GM12878 (cell line): ENCODE measurements around the gene PRKCZ. TPM values are rescaled to one million over a fixed set of nuclear protein-coding genes. Genes with fewer than 3 reads are reported as not detected.

Experiments used
- ATAC-seq: fragments of 200-7000 bp; cut with Tn5 transposase; 3 replicates; pipeline ENCODE4 v1.9.1; 2020; ENCODE audit warnings: mild to moderate bottlenecking, moderate library complexity
- BruUV-seq: library from RNA; stranded (reverse); fragments of 400-500 nt; replicated peaks from 2 replicates; lab custom pipeline; 2021; lab: Mats Ljungman, UMichigan
- CTCF ChIA-PET: fragments of 300-600 bp; sonication (Branson Sonifier 250); formaldehyde crosslinking; extraction: SDS; loops from one replicate; lab custom pipeline; 2021; ENCODE audit warnings: inconsistent platforms; lab: Yijun Ruan, JAX
- POLR2A ChIA-PET: fragments of 350-600 bp; formaldehyde crosslinking; extraction: SDS; loops from one replicate; lab custom pipeline; 2021; ENCODE audit warnings: inconsistent platforms; lab: Charles Lee
- RAD21 ChIA-PET: fragments of 300-600 bp; sonication (Branson Sonifier 250); formaldehyde crosslinking; loops from one replicate; lab custom pipeline; 2023; ENCODE audit warnings: antibody characterized with exemption; ENCODE audit not compliant: unreplicated experiment; lab: Charles Lee
- SMC1A ChIA-PET: fragments of 300-600 bp; sonication (Branson Sonifier 250); formaldehyde crosslinking; loops from one replicate; lab custom pipeline; 2023; ENCODE audit not compliant: unreplicated experiment, uncharacterized antibody; lab: Charles Lee
- DNase-seq: peaks from one replicate; pipeline ENCODE4 v3.0.0-alpha.2; 2011; ENCODE audit warnings: low read depth, low spot score
- FAIRE-seq: peaks from 3 replicates; lab custom pipeline; 2011; peaks lifted over from hg19 to GRCh38; lab: Jason Lieb, UNC
- H2AFZ ChIP-seq: 2 replicates; pipeline ENCODE4 v1.6.0; 2011; ENCODE audit warnings: low read depth, low read length, control low read depth; ENCODE audit not compliant: control insufficient read depth
- H3K27ac ChIP-seq: 2 replicates; pipeline ENCODE4 v1.5.1; 2011; ENCODE audit warnings: control low read depth; ENCODE audit not compliant: control insufficient read depth, insufficient read depth
- H3K27me3 ChIP-seq, 2 experiments: replicated peaks in 1 of 2; 2 replicates each; pipeline versions ENCODE4 v1.6.0 to v1.6.1; 2011; ENCODE audit warnings: low read length in 1 of 2; ENCODE audit not compliant: control insufficient read depth in 2 of 2, insufficient read depth in 2 of 2
- H3K36me3 ChIP-seq, 2 experiments: 2 replicates each; pipeline ENCODE4 v1.5.1; 2011; ENCODE audit warnings: low read length in 1 of 2; ENCODE audit not compliant: control insufficient read depth in 2 of 2, insufficient read depth in 2 of 2
- H3K4me1 ChIP-seq: 2 replicates; pipeline ENCODE4 v1.6.1; 2011; ENCODE audit warnings: mild to moderate bottlenecking, low read length, moderate library complexity, mixed read lengths; ENCODE audit not compliant: control insufficient read depth, insufficient read depth
- H3K4me2 ChIP-seq: 2 replicates; pipeline ENCODE4 v1.6.0; 2011; ENCODE audit warnings: control low read depth; ENCODE audit not compliant: control insufficient read depth, insufficient read depth
- H3K4me3 ChIP-seq: fragments of 200-600 bp; sonication (generic); 2 replicates; pipeline ENCODE4 v1.5.1; 2016
- H3K79me2 ChIP-seq: 2 replicates; pipeline ENCODE4 v1.6.0; 2011; ENCODE audit warnings: low read length; ENCODE audit not compliant: control insufficient read depth, insufficient read depth
- H3K9ac ChIP-seq: 2 replicates; pipeline ENCODE4 v1.8.0; 2011; ENCODE audit warnings: low read length, control low read depth, mixed read lengths; ENCODE audit not compliant: control insufficient read depth, insufficient read depth
- H3K9me3 ChIP-seq: replicated peaks from 3 replicates; pipeline ENCODE4 v1.5.1; 2011; ENCODE audit warnings: mild to moderate bottlenecking, low read length; ENCODE audit not compliant: control insufficient read depth, insufficient read depth
- H4K20me1 ChIP-seq: 2 replicates; pipeline ENCODE4 v1.6.0; 2011; ENCODE audit not compliant: control insufficient read depth, insufficient read depth
- SUZ12 ChIP-seq: fragments of 200-600 bp; sonication (generic); IDR thresholded peaks from one replicate; pipeline ENCODE4 v1.6.1; 2018; ENCODE audit warnings: antibody characterized with exemption, mild to moderate bottlenecking; ENCODE audit not compliant: unreplicated experiment
- WGBS: methylation state at CpG from one replicate; pipeline ENCODE4 v1.1.6; 2016; ENCODE audit warnings: low lambda C conversion rate; ENCODE audit not compliant: insufficient replicate concordance, insufficient coverage; ENCODE audit errors: missing lambda C conversion rate; 5-methylcytosine and 5-hydroxymethylcytosine counted together
- in situ Hi-C: fragments of 300-500 bp; cut with MboI; formaldehyde crosslinking; loops from 9 replicates; pipeline ENCODE4 v1.14.3; 2018; ENCODE audit warnings: mixed read lengths
- intact Hi-C: fragments of 100-400 bp; cut with micrococcal nuclease; formaldehyde crosslinking; loops from one replicate; pipeline ENCODE4 v1.14.2; 2022; ENCODE audit not compliant: unreplicated experiment
- polyA plus RNA-seq, 11 experiments: library from polyadenylated mRNA; depleted of rRNA in 4 of 11; unstranded in 6 of 11; stranded (reverse) in 5 of 11; fragments of >200 nt; fragmentation: Nextera tagmentation in 4 of 11; fragmentation: Illumina TruSeq in 1 of 11; extraction: Ambion mirVana in 4 of 11; extraction: Trizol in 1 of 11; gene quantifications; 1 replicate in 1 of 11; 2 replicates in 10 of 11; pipeline versions ENCODE4 v1.2.1 to v1.2.3, GENCODE V29; 2011 to 2016; ENCODE audit warnings: inconsistent platforms in 2 of 11, missing spikeins in 2 of 11, low read depth in 1 of 11
- total RNA-seq, 4 experiments: library from RNA; depleted of rRNA in 3 of 4; stranded (reverse); fragments of >200 nt in 3 of 4; fragmentation: Illumina TruSeq in 1 of 4; extraction: Trizol in 1 of 4; gene quantifications; 2 replicates each; pipeline versions ENCODE4 v1.2.1 to v1.2.3, GENCODE V29; 2013 to 2021
- TF ChIP-seq, protein P1 (sequence below): fragments of 450-650 bp; IDR thresholded peaks from 2 replicates; pipeline ENCODE4 v1.6.1; 2016; ENCODE audit warnings: mild to moderate bottlenecking

Gene PRKCZ
- total and polyA plus RNA-seq, 10 of the 15 experiments (the other 5 are each of a cell fraction or from before 2014, with no cell fraction given): 0.05 to 1.9 (median 0.64) TPM; not detected in 1

- peak overlapping the region; percentile 53 for H3K9ac ChIP-seq
These were observed 143.5 kb downstream of the PRKCZ start for GRCh38 chr1:2193514-2194281.

More at GRCh38 chr1:2193514-2194281, 143.5 kb downstream of the PRKCZ start:
- peak overlapping the region; percentile 42; the same call in 1 of the 2 replicates for H3K27ac ChIP-seq
- no peaks in the 10 kb centered on the region for H3K9me3 ChIP-seq
- no peaks in the 10 kb centered on the region; a peak in 1 of 4 replicates for H3K36me3 ChIP-seq
- peaks cover 1% of the 10 kb centered on the region for H3K79me2 ChIP-seq
- POLR2A ChIA-PET: interaction anchor here (0.6 to 1.1 kb wide), 4 partner anchors 9 to 1770 kb away, joined by 3 to 4 read pairs (median 4); no protein-coding TSS in a partner anchor
- peaks cover 6% of the 10 kb centered on the region for H3K4me1 ChIP-seq
- FAIRE-seq: no peak
- BruUV-seq: no TSS peak
- peak overlapping the region; percentile 69; the same call in 1 of the 2 replicates for H3K4me3 ChIP-seq
- SMC1A ChIA-PET: no interaction called here
- no peak for ATAC-seq
- CTCF ChIA-PET: no interaction called here
- in situ Hi-C loops: loop anchor here (5.0 to 10.0 kb wide), 2 partner anchors 194 to 1231 kb away; no protein-coding TSS in a partner anchor
- TF ChIP-seq, protein P1, sequence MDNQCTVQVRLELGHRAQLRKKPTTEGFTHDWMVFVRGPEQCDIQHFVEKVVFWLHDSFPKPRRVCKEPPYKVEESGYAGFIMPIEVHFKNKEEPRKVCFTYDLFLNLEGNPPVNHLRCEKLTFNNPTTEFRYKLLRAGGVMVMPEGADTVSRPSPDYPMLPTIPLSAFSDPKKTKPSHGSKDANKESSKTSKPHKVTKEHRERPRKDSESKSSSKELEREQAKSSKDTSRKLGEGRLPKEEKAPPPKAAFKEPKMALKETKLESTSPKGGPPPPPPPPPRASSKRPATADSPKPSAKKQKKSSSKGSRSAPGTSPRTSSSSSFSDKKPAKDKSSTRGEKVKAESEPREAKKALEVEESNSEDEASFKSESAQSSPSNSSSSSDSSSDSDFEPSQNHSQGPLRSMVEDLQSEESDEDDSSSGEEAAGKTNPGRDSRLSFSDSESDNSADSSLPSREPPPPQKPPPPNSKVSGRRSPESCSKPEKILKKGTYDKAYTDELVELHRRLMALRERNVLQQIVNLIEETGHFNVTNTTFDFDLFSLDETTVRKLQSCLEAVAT: 0 out of 2 replicates have a peak, but pooled peaks have one; percentile 31
- TF ChIP-seq SUZ12: no peak
- TF ChIP-seq, all 136 proteins: peak for 1
- no peak overlapping the region for H2AFZ ChIP-seq
- RAD21 ChIA-PET: interaction anchor here (0.6 kb wide), 1 partner anchor 13 kb away, joined by 3 read pairs; no protein-coding TSS in a partner anchor
- no peak for DNase-seq
- intact Hi-C loops: loop anchor here (2.0 kb wide), 1 partner anchor 355 kb away; no protein-coding TSS in a partner anchor
- no peaks in the 10 kb centered on the region for H4K20me1 ChIP-seq
- 82% methylated on average over 40 of the region's 44 CpGs for WGBS
- no peaks in the 10 kb centered on the region for H3K27me3 ChIP-seq
- peak overlapping the region; percentile 89 for H3K4me2 ChIP-seq
